ENCODE measurements around the gene LIN37.

LIN37 gene

GRCh38 chr19:35724560-35724959, 23.8 kb upstream of the LIN37 start:
- H3K79me1 ChIP-seq (ENCODE audit: low read depth, low read length): peaks cover 13% of the 10 kb centered on the region

GRCh38 chr19:35725216-35725861, 23.0 kb upstream of the LIN37 start:
- H3K79me1 ChIP-seq (ENCODE audit: low read depth, low read length): peaks cover 10% of the 10 kb centered on the region
- no peak overlapping the region for H3K4me3 ChIP-seq (ENCODE audit: low read length in 2 of 2)
- DNase-seq (ENCODE audit: low spot score): no peak
- H3K18ac ChIP-seq (ENCODE audit: low read length): no peak overlapping the region
- no peak overlapping the region for H3K27ac ChIP-seq (replicated peaks; ENCODE audit: low read length)
- no peak overlapping the region for H3K4me2 ChIP-seq (ENCODE audit: insufficient read depth, low read length, poor library complexity, severe bottlenecking)
- H2AK5ac ChIP-seq (ENCODE audit: low read depth, low read length): no peak overlapping the region
- H3K23ac ChIP-seq (ENCODE audit: low read depth, low read length, poor library complexity): no peak overlapping the region
- WGBS, 2 donors (ENCODE audit: extremely low coverage in 2 of 2, insufficient read length in 2 of 2, insufficient replicate concordance in 1 of 2): no CpG with 5 or more reads among the region's 23 CpGs
- no peaks in the 10 kb centered on the region for H3K27me3 ChIP-seq (ENCODE audit: control insufficient read depth in 3 of 3, insufficient read depth in 3 of 3, low read depth in 1 of 3, low read length in 3 of 3)
- H3K9ac ChIP-seq (ENCODE audit: low read depth, low read length, poor library complexity): peak overlapping the region; percentile 63
- H3K36me3 ChIP-seq (replicated peaks in 1 of 2; ENCODE audit: control insufficient read depth in 2 of 2, insufficient read depth in 2 of 2, low read length in 2 of 2): peaks cover 84 to 95% of the 10 kb centered on the region in 2 donors
- no peak overlapping the region for H2BK5ac ChIP-seq (ENCODE audit: low read length)
- no peak overlapping the region for H3K4ac ChIP-seq (ENCODE audit: low read length)
- H3K14ac ChIP-seq (ENCODE audit: low read length): no peak overlapping the region
- H3K9me3 ChIP-seq (replicated peaks in 1 of 2; ENCODE audit: control insufficient read depth in 2 of 2, insufficient read depth in 1 of 2, low read depth in 1 of 2, low read length in 2 of 2): no peaks in the 10 kb centered on the region
- H2BK120ac ChIP-seq (ENCODE audit: low read depth, low read length): no peak overlapping the region
- H2BK15ac ChIP-seq (ENCODE audit: low read length): no peak overlapping the region
- H3K4me1 ChIP-seq (ENCODE audit: control insufficient read depth in 2 of 2, insufficient read depth in 1 of 2, low read depth in 1 of 2, low read length in 2 of 2): no peaks in the 10 kb centered on the region
- no peak overlapping the region for H2AFZ ChIP-seq (ENCODE audit: low read length)
- H2BK12ac ChIP-seq (ENCODE audit: low read length): no peak overlapping the region
- no peak overlapping the region for H4K91ac ChIP-seq (ENCODE audit: low read depth, low read length, poor library complexity)
- no peak overlapping the region for H4K8ac ChIP-seq (ENCODE audit: low read depth, low read length)

More at GRCh38 chr19:35724560-35724959, 23.8 kb upstream of the LIN37 start:
- peak overlapping the region; percentile 22 for H2BK5ac ChIP-seq (ENCODE audit: low read length)
- H3K36me3 ChIP-seq (replicated peaks in 1 of 2; ENCODE audit: control insufficient read depth in 2 of 2, insufficient read depth in 2 of 2, low read length in 2 of 2): peaks cover 80 to 95% of the 10 kb centered on the region in 2 donors
- no peak overlapping the region for H3K23ac ChIP-seq (ENCODE audit: low read depth, low read length, poor library complexity)
- H2BK12ac ChIP-seq (ENCODE audit: low read length): no peak overlapping the region
- no peak overlapping the region for H2AK5ac ChIP-seq (ENCODE audit: low read depth, low read length)
- H3K4me2 ChIP-seq (ENCODE audit: insufficient read depth, low read length, poor library complexity, severe bottlenecking): no peak overlapping the region
- no peaks in the 10 kb centered on the region for H3K4me1 ChIP-seq (ENCODE audit: control insufficient read depth in 2 of 2, insufficient read depth in 1 of 2, low read depth in 1 of 2, low read length in 2 of 2)
- no peak for DNase-seq (ENCODE audit: low spot score)
- H4K91ac ChIP-seq (ENCODE audit: low read depth, low read length, poor library complexity): no peak overlapping the region
- H3K18ac ChIP-seq (ENCODE audit: low read length): no peak overlapping the region
- no peak overlapping the region for H2BK15ac ChIP-seq (ENCODE audit: low read length)
- H3K9me3 ChIP-seq (replicated peaks in 1 of 2; ENCODE audit: control insufficient read depth in 2 of 2, insufficient read depth in 1 of 2, low read depth in 1 of 2, low read length in 2 of 2): no peaks in the 10 kb centered on the region
- no peak overlapping the region for H3K4ac ChIP-seq (ENCODE audit: low read length)
- H3K14ac ChIP-seq (ENCODE audit: low read length): no peak overlapping the region
- no peaks in the 10 kb centered on the region for H3K27me3 ChIP-seq (ENCODE audit: control insufficient read depth in 3 of 3, insufficient read depth in 3 of 3, low read depth in 1 of 3, low read length in 3 of 3)
- H3K4me3 ChIP-seq (ENCODE audit: low read length in 2 of 2): no peak overlapping the region
- H3K27ac ChIP-seq (replicated peaks; ENCODE audit: low read length): no peak overlapping the region
- peak overlapping the region; percentile 43 for H4K8ac ChIP-seq (ENCODE audit: low read depth, low read length)
- no peak overlapping the region for H3K9ac ChIP-seq (ENCODE audit: low read depth, low read length, poor library complexity)
- H2AFZ ChIP-seq (ENCODE audit: low read length): no peak overlapping the region
- H2BK120ac ChIP-seq (ENCODE audit: low read depth, low read length): no peak overlapping the region
- no CpG with 5 or more reads among the region's 12 CpGs for WGBS, 2 donors (ENCODE audit: extremely low coverage in 2 of 2, insufficient read length in 2 of 2, insufficient replicate concordance in 1 of 2)

GRCh38 chr19:35727053-35727955, 21.1 kb upstream of the LIN37 start:
- Histone ChIP-seq H3K4me3 (ENCODE audit: low read length in 2 of 2) (no peak overlapping the region), H3K23ac (ENCODE audit: low read depth, low read length, poor library complexity) (no peak overlapping the region), H2AK5ac (ENCODE audit: low read depth, low read length) (no peak overlapping the region), H2AFZ (ENCODE audit: low read length) (no peak overlapping the region), H3K4me1 (ENCODE audit: control insufficient read depth in 2 of 2, insufficient read depth in 1 of 2, low read depth in 1 of 2, low read length in 2 of 2) (no peaks in the 10 kb centered on the region), H3K14ac (ENCODE audit: low read length) (no peak overlapping the region), H3K4me2 (ENCODE audit: insufficient read depth, low read length, poor library complexity, severe bottlenecking) (no peak overlapping the region), H2BK120ac (ENCODE audit: low read depth, low read length) (no peak overlapping the region), H3K9me3 (replicated peaks in 1 of 2; ENCODE audit: control insufficient read depth in 2 of 2, insufficient read depth in 1 of 2, low read depth in 1 of 2, low read length in 2 of 2) (no peaks in the 10 kb centered on the region), H3K9ac (ENCODE audit: low read depth, low read length, poor library complexity) (peak overlapping the region; percentile 77), H4K91ac (ENCODE audit: low read depth, low read length, poor library complexity) (no peak overlapping the region), H4K8ac (ENCODE audit: low read depth, low read length) (no peak overlapping the region), H2BK5ac (ENCODE audit: low read length) (no peak overlapping the region), H3K4ac (ENCODE audit: low read length) (no peak overlapping the region), H3K79me1 (ENCODE audit: low read depth, low read length) (peaks cover 13% of the 10 kb centered on the region), H2BK15ac (ENCODE audit: low read length) (no peak overlapping the region), H2BK12ac (ENCODE audit: low read length) (no peak overlapping the region), H3K18ac (ENCODE audit: low read length) (no peak overlapping the region), H3K27me3 (ENCODE audit: control insufficient read depth in 3 of 3, insufficient read depth in 3 of 3, low read depth in 1 of 3, low read length in 3 of 3) (no peaks in the 10 kb centered on the region), H3K36me3 (replicated peaks in 1 of 2; ENCODE audit: control insufficient read depth in 2 of 2, insufficient read depth in 2 of 2, low read length in 2 of 2) (peaks cover 89 to 98% of the 10 kb centered on the region in 2 donors), H3K27ac (replicated peaks; ENCODE audit: low read length) (no peak overlapping the region)
- no CpG with 5 or more reads among the region's 25 CpGs for WGBS, 2 donors (ENCODE audit: extremely low coverage in 2 of 2, insufficient read length in 2 of 2, insufficient replicate concordance in 1 of 2)
- no peak for DNase-seq (ENCODE audit: low spot score)
